Activated T-helper 17 cell treated with anti-CD3 and anti-CD28 coated beads, Interleukin-2, amount 50 U/mL, for 72 hours (primary cell): ENCODE results near the gene ATP6V1G1. TPM values are rescaled to one million over a fixed set of nuclear protein-coding genes. Genes with fewer than 3 reads are reported as not detected.

Experiments
- ATAC-seq: fragments of 150-1000 bp; cut with Tn5 transposase; replicated peaks from 2 replicates; pipeline ENCODE4 v1.10.0; 2021; ENCODE audit warnings: mild to moderate bottlenecking, moderate library complexity
- H3K27ac Mint-ChIP-seq: one replicate; pipeline ENCODE4 v1.8.0; 2022; ENCODE audit warnings: mixed read lengths
- H3K27me3 Mint-ChIP-seq: one replicate; pipeline ENCODE4 v1.8.0; 2022; ENCODE audit warnings: mixed read lengths
- H3K36me3 Mint-ChIP-seq: one replicate; pipeline ENCODE4 v1.8.0; 2022; ENCODE audit warnings: low read depth, mild to moderate bottlenecking, mixed read lengths
- H3K4me1 Mint-ChIP-seq: one replicate; pipeline ENCODE4 v1.8.0; 2022; ENCODE audit warnings: mixed read lengths
- H3K4me3 Mint-ChIP-seq: one replicate; pipeline ENCODE4 v1.8.0; 2022; ENCODE audit warnings: mild to moderate bottlenecking, mixed read lengths
- H3K9me3 Mint-ChIP-seq: one replicate; pipeline ENCODE4 v1.8.0; 2022; ENCODE audit warnings: mixed read lengths
- total RNA-seq, 2 donors: library from RNA; stranded (reverse); gene quantifications; one replicate each; pipeline ENCODE4 v1.2.3, GENCODE V29; 2022

The ATP6V1G1 gene
- total RNA-seq, 2 donors from 2014 or later, result 33.5 to 37.9 TPM

DNA sequence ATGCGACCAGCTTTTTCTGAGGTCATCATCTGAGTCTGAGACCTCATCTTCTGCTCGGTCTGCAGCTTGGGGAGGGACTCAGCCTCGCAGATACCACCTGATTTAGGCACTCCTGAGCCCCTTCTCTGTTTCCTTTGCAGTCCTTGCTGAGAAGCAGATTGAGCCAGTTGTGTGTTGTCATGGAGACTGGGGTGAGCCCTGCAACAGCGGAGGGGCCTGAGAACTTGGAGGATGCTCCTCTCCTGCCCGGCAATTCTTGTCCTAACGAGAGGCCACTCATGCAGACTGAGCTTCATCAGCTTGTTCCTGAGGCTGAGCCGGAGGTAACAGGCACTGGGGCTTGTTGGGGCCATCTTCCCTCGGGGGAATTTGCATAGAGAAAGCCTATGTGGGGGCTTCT lies 50.8 kb downstream of the ATP6V1G1 start:
- Mint-ChIP-seq H3K9me3 (no peaks in the 10 kb centered on the region), H3K27ac (no peak overlapping the region), H3K4me1 (no peaks in the 10 kb centered on the region), H3K36me3 (peaks cover 88% of the 10 kb centered on the region), H3K4me3 (no peak overlapping the region), H3K27me3 (no peaks in the 10 kb centered on the region)
- no peak for ATAC-seq

DNA sequence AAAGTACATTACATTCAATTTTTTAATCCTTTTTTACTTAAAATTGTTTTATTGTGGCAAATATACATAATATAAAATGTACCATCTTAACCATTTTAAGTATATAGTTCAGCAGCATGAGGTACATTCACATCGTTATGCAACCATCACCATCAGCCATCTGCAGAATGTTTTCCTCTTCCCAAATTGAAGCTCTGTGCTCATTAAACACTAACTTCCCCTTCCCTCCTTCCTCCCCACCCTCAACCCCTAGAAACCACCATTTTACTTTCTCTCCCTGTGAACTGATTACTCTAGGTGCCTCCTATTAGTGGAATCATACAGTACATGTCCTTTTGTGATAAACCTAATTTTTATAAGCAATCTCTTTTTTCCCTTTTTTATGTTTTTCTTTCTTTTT lies 54.4 kb downstream of the ATP6V1G1 start:
- Mint-ChIP-seq H3K9me3 (no peaks in the 10 kb centered on the region), H3K27ac (peak overlapping the region; percentile 2), H3K36me3 (peaks cover 89% of the 10 kb centered on the region), H3K4me3 (no peak overlapping the region), H3K27me3 (no peaks in the 10 kb centered on the region), H3K4me1 (no peaks in the 10 kb centered on the region)
- no peak for ATAC-seq

DNA sequence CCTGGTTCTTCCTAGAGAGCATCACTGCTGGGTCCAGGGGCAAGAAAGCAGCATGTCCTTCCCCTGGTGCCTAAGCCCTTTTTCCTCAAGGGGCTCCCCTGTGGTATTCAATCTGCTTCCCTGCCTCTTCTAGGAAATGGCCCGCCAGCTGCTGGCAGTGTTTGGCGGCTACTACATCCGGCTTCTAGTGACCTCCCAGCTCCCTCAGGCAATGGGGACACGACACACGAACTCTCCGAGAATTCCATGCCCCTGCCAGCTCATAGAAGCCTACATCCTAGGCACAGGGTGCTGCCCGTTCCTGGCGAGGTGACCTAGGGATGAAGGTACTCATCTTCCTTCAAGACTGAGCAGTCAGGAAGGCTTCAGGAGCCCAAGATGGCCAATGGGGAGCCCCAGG lies 55.4 kb downstream of the ATP6V1G1 start:
- Mint-ChIP-seq H3K27me3 (no peaks in the 10 kb centered on the region), H3K27ac (no peak overlapping the region), H3K9me3 (no peaks in the 10 kb centered on the region), H3K36me3 (peaks cover 79% of the 10 kb centered on the region), H3K4me3 (no peak overlapping the region), H3K4me1 (no peaks in the 10 kb centered on the region)
- no peak for ATAC-seq

DNA sequence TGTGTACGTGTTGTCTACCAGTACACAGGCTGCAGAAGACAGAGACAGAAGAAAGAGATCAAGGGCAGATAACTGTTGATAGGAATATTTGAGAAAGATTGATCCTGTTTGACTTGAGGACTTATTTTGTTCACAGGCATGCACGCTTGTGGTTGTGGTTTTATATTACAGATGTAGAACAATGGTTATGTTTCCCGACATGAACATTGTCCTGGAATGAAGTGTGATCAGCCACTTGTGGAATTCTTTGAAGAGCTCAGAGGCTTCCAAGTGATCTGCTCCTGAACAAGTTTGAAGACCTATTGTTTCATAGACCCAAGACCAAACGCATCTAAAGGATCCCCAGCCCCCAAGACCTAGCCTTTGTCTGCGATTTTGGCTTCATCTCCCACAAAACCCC lies 56.3 kb downstream of the ATP6V1G1 start:
- H3K9me3 Mint-ChIP-seq, result no peaks in the 10 kb centered on the region
- no peak overlapping the region for H3K27ac Mint-ChIP-seq
- peaks cover 70% of the 10 kb centered on the region for H3K36me3 Mint-ChIP-seq

More for the DNA sequence above, 56.3 kb downstream of the ATP6V1G1 start:
- H3K4me1 Mint-ChIP-seq, result no peaks in the 10 kb centered on the region
- no peak for ATAC-seq
- no peak overlapping the region for H3K4me3 Mint-ChIP-seq
- no peaks in the 10 kb centered on the region for H3K27me3 Mint-ChIP-seq

Other genes starting within 250 kb of the ATP6V1G1 start
- gene AKNA, start 199.8 kb upstream of the ATP6V1G1 start, total RNA-seq, result 100 to 1,000 TPM; 169 to 184 TPM
- gene WHRN, start 82.3 kb upstream of the ATP6V1G1 start, total RNA-seq, result 10 to 100 TPM in 1 of 2 donors, 1 to 10 TPM in 1; 4.0 to 29.1 TPM
- 10 to 100 TPM; 12.6 to 21.0 TPM for gene TMEM268, start 23.5 kb downstream of the ATP6V1G1 start, total RNA-seq
- not detected for gene TEX53, start 70.0 kb downstream of the ATP6V1G1 start, total RNA-seq
- under 1 TPM; 0.42 to 0.67 TPM for gene TEX48, start 94.4 kb downstream of the ATP6V1G1 start, total RNA-seq
- under 1 TPM in 1 of 2 donors, not detected in 1; 0.13 TPM for gene TNFSF15, start 218.3 kb downstream of the ATP6V1G1 start, total RNA-seq